Mesenchymal stem cell (in vitro differentiated cells and primary cell): ENCODE measurements around the gene TM6SF1.
"Not testable (repeated sequence)": the region's sequence is repeated elsewhere in the genome, so short reads cannot be mapped to it uniquely, and the experiment has no call there.

Source experiments
- DNase-seq: peaks from one replicate; pipeline ENCODE4 v3.0.0-alpha.2; 2013
- H2AFZ ChIP-seq: one replicate; pipeline ENCODE4 v1.6.1; 2013; ENCODE audit warnings: low read depth, mild to moderate bottlenecking, control low read depth, inconsistent platforms, low read length, moderate library complexity
- H2AK5ac ChIP-seq: 2 replicates; pipeline ENCODE4 v1.6.1; 2013; ENCODE audit warnings: low read length, moderate library complexity, mild to moderate bottlenecking, inconsistent platforms; ENCODE audit not compliant: severe bottlenecking
- H2BK120ac ChIP-seq: one replicate; pipeline ENCODE4 v1.6.1; 2013; ENCODE audit warnings: low read depth, mild to moderate bottlenecking, inconsistent platforms, low read length, moderate library complexity
- H2BK12ac ChIP-seq, 2 experiments: one replicate each; pipeline ENCODE4 v1.6.1; 2013; ENCODE audit warnings: inconsistent platforms in 2 of 2, low read length in 2 of 2, mild to moderate bottlenecking in 2 of 2, moderate library complexity in 2 of 2, control low read depth in 1 of 2
- H2BK15ac ChIP-seq: one replicate; pipeline ENCODE4 v1.6.1; 2013; ENCODE audit warnings: mild to moderate bottlenecking, low read depth, inconsistent platforms; ENCODE audit not compliant: poor library complexity, severe bottlenecking
- H2BK5ac ChIP-seq: 2 replicates; pipeline ENCODE4 v1.6.1; 2013; ENCODE audit warnings: low read depth, mild to moderate bottlenecking, low read length, control low read depth, inconsistent platforms; ENCODE audit not compliant: poor library complexity, severe bottlenecking
- H3K14ac ChIP-seq, 2 experiments: one replicate each; pipeline ENCODE4 v1.6.1; 2013; ENCODE audit warnings: inconsistent platforms in 2 of 2, low read length in 2 of 2, control low read depth in 1 of 2, mild to moderate bottlenecking in 1 of 2, moderate library complexity in 1 of 2
- H3K18ac ChIP-seq, 2 experiments: one replicate each; pipeline ENCODE4 v1.6.1; 2013; ENCODE audit warnings: inconsistent platforms in 2 of 2, low read length in 2 of 2, control low read depth in 1 of 2, low read depth in 1 of 2, mild to moderate bottlenecking in 1 of 2
- H3K23ac ChIP-seq, 2 experiments: one replicate each; pipeline ENCODE4 v1.6.1; 2013; ENCODE audit warnings: inconsistent platforms in 2 of 2, low read length in 2 of 2, mild to moderate bottlenecking in 2 of 2, moderate library complexity in 2 of 2, control low read depth in 1 of 2
- H3K27ac ChIP-seq: 2 replicates; pipeline ENCODE4 v1.5.1; 2013; ENCODE audit warnings: mild to moderate bottlenecking, moderate library complexity, low read length, control low read depth, inconsistent platforms; ENCODE audit not compliant: poor library complexity, severe bottlenecking
- H3K27me3 ChIP-seq, 2 experiments: 2 replicates each; pipeline versions ENCODE4 v1.6.1 to v1.7.0; 2013; ENCODE audit warnings: low read length in 2 of 2, mild to moderate bottlenecking in 2 of 2, moderate library complexity in 2 of 2, control low read depth in 1 of 2, inconsistent platforms in 1 of 2; ENCODE audit not compliant: control insufficient read depth in 1 of 2, insufficient read depth in 1 of 2
- H3K36me3 ChIP-seq, 2 experiments: 2 replicates each; pipeline versions ENCODE4 v1.6.1 to v1.7.0; 2013; ENCODE audit warnings: low read length in 2 of 2, control low read depth in 1 of 2, inconsistent platforms in 1 of 2, low read depth in 1 of 2, mild to moderate bottlenecking in 1 of 2; ENCODE audit not compliant: insufficient read depth in 2 of 2, control insufficient read depth in 1 of 2
- H3K4ac ChIP-seq, 2 experiments: one replicate each; pipeline ENCODE4 v1.6.1; 2013; ENCODE audit warnings: inconsistent platforms in 2 of 2, low read length in 2 of 2, mild to moderate bottlenecking in 2 of 2, moderate library complexity in 2 of 2, control low read depth in 1 of 2, low read depth in 1 of 2
- H3K4me1 ChIP-seq: 2 replicates; pipeline ENCODE4 v1.6.1; 2013; ENCODE audit warnings: low read depth, low read length, control low read depth; ENCODE audit not compliant: control insufficient read depth, insufficient read depth
- H3K4me2 ChIP-seq: 2 replicates; pipeline ENCODE4 v1.6.1; 2013; ENCODE audit warnings: low read length, mild to moderate bottlenecking, inconsistent platforms; ENCODE audit not compliant: poor library complexity, severe bottlenecking
- H3K4me3 ChIP-seq, 2 experiments: 2 replicates each; pipeline versions ENCODE4 v1.5.1 to v1.7.0; 2013; ENCODE audit warnings: low read length in 2 of 2, mild to moderate bottlenecking in 2 of 2, control low read depth in 1 of 2, low read depth in 1 of 2; ENCODE audit not compliant: insufficient read depth in 1 of 2
- H3K79me1 ChIP-seq: replicated peaks from 2 replicates; pipeline ENCODE4 v1.6.1; 2013; ENCODE audit warnings: mild to moderate bottlenecking, control low read depth, low read length, inconsistent platforms; ENCODE audit not compliant: poor library complexity, severe bottlenecking
- H3K9ac ChIP-seq: 2 replicates; pipeline ENCODE4 v1.7.0; 2013; ENCODE audit warnings: mild to moderate bottlenecking, low read length, moderate library complexity
- H3K9me3 ChIP-seq: 2 replicates; pipeline ENCODE4 v1.7.0; 2013; ENCODE audit warnings: mild to moderate bottlenecking, low read length; ENCODE audit not compliant: control insufficient read depth
- H4K8ac ChIP-seq: one replicate; pipeline ENCODE4 v1.6.1; 2013; ENCODE audit warnings: inconsistent platforms, mild to moderate bottlenecking, low read length, moderate library complexity
- H4K91ac ChIP-seq: one replicate; pipeline ENCODE4 v1.6.1; 2013; ENCODE audit warnings: mild to moderate bottlenecking, low read length, inconsistent platforms
- WGBS: methylation state at CpG from one replicate; pipeline ENCODE4 v1.1.7; 2013; ENCODE audit warnings: mixed read lengths; 5-methylcytosine and 5-hydroxymethylcytosine counted together

The TM6SF1 gene

GRCh38 chr15:83164771-83165404 is 57.4 kb downstream of the TM6SF1 start:
- H2BK120ac ChIP-seq: no peak overlapping the region
- H2BK15ac ChIP-seq: no peak overlapping the region
- no peak overlapping the region for H3K4me2 ChIP-seq
- no peak overlapping the region for H3K4me3 ChIP-seq
- no peak overlapping the region for H3K27ac ChIP-seq
- no peak overlapping the region for H3K4ac ChIP-seq
- H3K79me1 ChIP-seq: peaks cover 11% of the 10 kb centered on the region
- no peak overlapping the region for H4K91ac ChIP-seq
- no peak overlapping the region for H3K18ac ChIP-seq
- H2AK5ac ChIP-seq: no peak overlapping the region
- peaks cover 0 to 14% of the 10 kb centered on the region in 2 experiments for H3K36me3 ChIP-seq
- H3K4me1 ChIP-seq: no peaks in the 10 kb centered on the region
- H4K8ac ChIP-seq: no peak overlapping the region
- H2BK12ac ChIP-seq: no peak overlapping the region
- H3K27me3 ChIP-seq: no peaks in the 10 kb centered on the region
- 76% methylated on average over 3 of the region's 4 CpGs for WGBS
- H3K9ac ChIP-seq: no peak overlapping the region
- peaks cover 10% of the 10 kb centered on the region for H3K9me3 ChIP-seq
- H3K14ac ChIP-seq: no peak overlapping the region
- H2BK5ac ChIP-seq: no peak overlapping the region
- no peak overlapping the region for H3K23ac ChIP-seq
- DNase-seq: peak; percentile 5
- no peak overlapping the region for H2AFZ ChIP-seq

GRCh38 chr15:83166218-83166617 is 58.8 kb downstream of the TM6SF1 start:
- no peak overlapping the region for H3K9ac ChIP-seq
- no peak overlapping the region for H2BK15ac ChIP-seq
- no peak overlapping the region for H2BK5ac ChIP-seq
- H3K79me1 ChIP-seq: peaks cover 5% of the 10 kb centered on the region
- WGBS: 96% methylated on average over 3 of the region's 3 CpGs
- H2AFZ ChIP-seq: no peak overlapping the region
- no peak overlapping the region for H4K8ac ChIP-seq
- H2BK120ac ChIP-seq: no peak overlapping the region
- no peak overlapping the region for H3K4me2 ChIP-seq
- H3K4ac ChIP-seq: no peak overlapping the region
- H3K9me3 ChIP-seq: peaks cover 10% of the 10 kb centered on the region
- H3K4me3 ChIP-seq: no peak overlapping the region
- no peak overlapping the region for H3K18ac ChIP-seq
- no peaks in the 10 kb centered on the region for H3K4me1 ChIP-seq
- no peak overlapping the region for H4K91ac ChIP-seq
- no peak for DNase-seq
- no peak overlapping the region for H3K23ac ChIP-seq
- H2BK12ac ChIP-seq: no peak overlapping the region
- no peak overlapping the region for H2AK5ac ChIP-seq
- H3K14ac ChIP-seq: no peak overlapping the region
- peaks cover 0 to 11% of the 10 kb centered on the region in 2 experiments for H3K36me3 ChIP-seq
- H3K27me3 ChIP-seq: no peaks in the 10 kb centered on the region
- H3K27ac ChIP-seq: no peak overlapping the region

- Histone ChIP-seq H3K79me1 (peaks cover 5% of the 10 kb centered on the region), H4K8ac (no peak overlapping the region), H2BK5ac (no peak overlapping the region), H3K36me3 (peaks cover 0 to 7% of the 10 kb centered on the region in 2 experiments), H2AFZ (no peak overlapping the region), H3K23ac (no peak overlapping the region), H2AK5ac (no peak overlapping the region), H3K4ac (no peak overlapping the region), H3K18ac (no peak overlapping the region), H3K27ac (no peak overlapping the region), H3K9me3 (peaks cover 10% of the 10 kb centered on the region), H3K4me2 (no peak overlapping the region), H3K9ac (no peak overlapping the region), H3K4me1 (no peaks in the 10 kb centered on the region), H3K14ac (no peak overlapping the region), H2BK15ac (no peak overlapping the region), H3K4me3 (no peak overlapping the region), H3K27me3 (no peaks in the 10 kb centered on the region), H2BK120ac (no peak overlapping the region), H4K91ac (no peak overlapping the region), H2BK12ac (no peak overlapping the region)
- no peak for DNase-seq
- WGBS: 100% methylated on average over 2 of the region's 2 CpGs
Observed at GRCh38 chr15:83166830-83167229, 59.4 kb downstream of the TM6SF1 start.

GRCh38 chr15:83169576-83169975 is 62.1 kb downstream of the TM6SF1 start:
- not testable (repeated sequence) for H2BK5ac ChIP-seq, H4K91ac ChIP-seq, DNase-seq, H3K4ac ChIP-seq, H2AFZ ChIP-seq, H2BK120ac ChIP-seq, H3K4me1 ChIP-seq, H3K27ac ChIP-seq, H3K18ac ChIP-seq, H4K8ac ChIP-seq, H3K9ac ChIP-seq, H3K4me3 ChIP-seq, H3K4me2 ChIP-seq, H2AK5ac ChIP-seq, H3K14ac ChIP-seq, H2BK15ac ChIP-seq, H3K36me3 ChIP-seq, H3K79me1 ChIP-seq, H3K23ac ChIP-seq, H2BK12ac ChIP-seq, H3K27me3 ChIP-seq
- 99% methylated on average over 5 of the region's 5 CpGs for WGBS
- peaks cover 10% of the 10 kb centered on the region for H3K9me3 ChIP-seq
